Esophagus muscularis mucosa (tissue), 4 donors: Measurements from ENCODE around the gene BACE2. TPM values are rescaled to one million over a fixed set of nuclear protein-coding genes. Genes with fewer than 3 reads are reported as not detected.

Experiments
- DNase-seq: peaks from one replicate; pipeline ENCODE4 v3.0.0-alpha.2; 2017; ENCODE audit errors: extremely low spot score
- H3K27ac ChIP-seq, 4 donors: fragments of 200-600 bp; sonication (generic); replicated peaks in 1 of 4; 1 replicate in 3 of 4; 2 replicates in 1 of 4; pipeline ENCODE4 v1.5.1; 2016 to 2019; ENCODE audit warnings: mild to moderate bottlenecking in 1 of 4
- H3K27me3 ChIP-seq, 4 donors: fragments of 200-600 bp; sonication (generic); one replicate each; pipeline versions ENCODE4 v1.5.1 to v1.6.0; 2016 to 2019
- H3K36me3 ChIP-seq, 4 donors: fragments of 200-600 bp; sonication (generic); one replicate each; pipeline ENCODE4 v1.5.1; 2016 to 2019
- H3K4me1 ChIP-seq, 4 donors: fragments of 200-600 bp; sonication (generic); one replicate each; pipeline ENCODE4 v1.5.1; 2016 to 2019
- H3K4me3 ChIP-seq, 4 donors: fragments of 200-600 bp; sonication (generic); 1 replicate in 2 of 4; 2 replicates in 2 of 4; pipeline ENCODE4 v1.5.1; 2016 to 2019; ENCODE audit warnings: mild to moderate bottlenecking in 4 of 4, moderate library complexity in 1 of 4
- H3K9me3 ChIP-seq, 4 donors: fragments of 200-600 bp; sonication (generic); 1 replicate in 3 of 4; 2 replicates in 1 of 4; pipeline ENCODE4 v1.5.1; 2016 to 2019
- EP300 ChIP-seq: sonication (generic); formaldehyde crosslinking; IDR thresholded peaks from one replicate; pipeline ENCODE4 v1.6.1; 2017; ENCODE audit warnings: antibody characterized with exemption
- POLR2A ChIP-seq: fragments of 450-650 bp; IDR thresholded peaks from one replicate; pipeline ENCODE4 v1.6.1; 2017; ENCODE audit warnings: antibody characterized with exemption, moderate library complexity, mild to moderate bottlenecking, low read depth
- POLR2AphosphoS5 ChIP-seq, 2 donors: sonication (generic); formaldehyde crosslinking; IDR thresholded peaks; one replicate each; pipeline ENCODE4 v1.6.1; 2017; ENCODE audit warnings: antibody characterized with exemption in 2 of 2
- WGBS: methylation state at CpG from one replicate; pipeline ENCODE4 v1.1.5; 2018; 5-methylcytosine and 5-hydroxymethylcytosine counted together
- intact Hi-C: fragments of 100-400 bp; cut with DNase I; formaldehyde crosslinking; loops from one replicate; pipeline ENCODE4 v1.15.1; 2023
- total RNA-seq, 4 donors: library from RNA; depleted of rRNA; stranded (reverse); fragments of >200 nt; gene quantifications; one replicate each; pipeline versions ENCODE4 v1.1.0 to v1.2.1, GENCODE V29; 2016
- TF ChIP-seq, protein P1 (sequence below), 3 experiments: fragments of 200-600 bp in 2 of 3; fragments of 450-650 bp in 1 of 3; sonication (generic) in 2 of 3; IDR thresholded peaks; one replicate each; pipeline ENCODE4 v1.5.1; 2017 to 2019; ENCODE audit warnings: antibody characterized with exemption in 3 of 3, mild to moderate bottlenecking in 2 of 3, moderate library complexity in 1 of 3

BACE2 gene
- total RNA-seq, 4 donors from 2014 or later: 44.9 to 61.6 (median 58.2) TPM

DNA sequence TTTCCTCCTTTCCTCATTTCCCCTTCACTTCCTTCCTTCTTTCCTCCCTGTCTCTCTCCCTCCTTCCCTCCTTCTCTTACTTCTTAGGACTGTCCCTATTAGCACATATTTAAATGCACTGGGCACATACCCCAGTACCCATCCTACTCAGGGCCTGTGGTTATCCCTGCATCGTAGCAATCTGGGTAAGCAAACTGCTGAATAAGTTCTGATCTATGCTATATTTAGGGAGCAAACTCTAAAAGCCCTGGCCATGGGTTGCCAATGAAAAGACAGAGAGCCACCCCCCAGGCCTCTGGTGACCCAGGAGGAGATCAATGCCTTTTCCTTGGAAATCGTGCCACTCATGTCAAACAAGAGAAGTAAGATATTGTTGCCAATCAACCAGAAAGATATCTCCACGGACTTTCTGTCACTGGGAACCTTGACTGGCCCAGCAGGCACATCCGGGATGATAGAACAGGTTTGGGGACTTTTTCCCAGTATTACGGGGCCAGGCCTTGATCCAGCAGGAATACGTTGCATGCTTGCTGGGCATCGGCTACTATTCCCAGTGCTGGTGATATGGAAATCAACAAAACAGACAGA is 154.0 kb downstream of the BACE2 start:
- no peaks in the 10 kb centered on the region for H3K36me3 ChIP-seq
- intact Hi-C loops: no loop called here
- no peaks in the 10 kb centered on the region for H3K9me3 ChIP-seq
- TF ChIP-seq, protein P1, sequence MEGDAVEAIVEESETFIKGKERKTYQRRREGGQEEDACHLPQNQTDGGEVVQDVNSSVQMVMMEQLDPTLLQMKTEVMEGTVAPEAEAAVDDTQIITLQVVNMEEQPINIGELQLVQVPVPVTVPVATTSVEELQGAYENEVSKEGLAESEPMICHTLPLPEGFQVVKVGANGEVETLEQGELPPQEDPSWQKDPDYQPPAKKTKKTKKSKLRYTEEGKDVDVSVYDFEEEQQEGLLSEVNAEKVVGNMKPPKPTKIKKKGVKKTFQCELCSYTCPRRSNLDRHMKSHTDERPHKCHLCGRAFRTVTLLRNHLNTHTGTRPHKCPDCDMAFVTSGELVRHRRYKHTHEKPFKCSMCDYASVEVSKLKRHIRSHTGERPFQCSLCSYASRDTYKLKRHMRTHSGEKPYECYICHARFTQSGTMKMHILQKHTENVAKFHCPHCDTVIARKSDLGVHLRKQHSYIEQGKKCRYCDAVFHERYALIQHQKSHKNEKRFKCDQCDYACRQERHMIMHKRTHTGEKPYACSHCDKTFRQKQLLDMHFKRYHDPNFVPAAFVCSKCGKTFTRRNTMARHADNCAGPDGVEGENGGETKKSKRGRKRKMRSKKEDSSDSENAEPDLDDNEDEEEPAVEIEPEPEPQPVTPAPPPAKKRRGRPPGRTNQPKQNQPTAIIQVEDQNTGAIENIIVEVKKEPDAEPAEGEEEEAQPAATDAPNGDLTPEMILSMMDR (IDR thresholded peaks at IDR 0.05): no peak
- TF ChIP-seq POLR2AphosphoS5 (IDR thresholded peaks at IDR 0.05): no peak
- no peak for TF ChIP-seq POLR2A
- no peak for TF ChIP-seq EP300
- 95% methylated on average over 7 of the region's 7 CpGs for WGBS
- no peak overlapping the region for H3K27ac ChIP-seq
- H3K27me3 ChIP-seq: peaks cover 0 to 19% (median 4%) of the 10 kb centered on the region in 4 donors
- no peak overlapping the region for H3K4me3 ChIP-seq
- peaks cover under 1 to 3% (median 2%) of the 10 kb centered on the region in 4 donors for H3K4me1 ChIP-seq
- no peak for DNase-seq

DNA sequence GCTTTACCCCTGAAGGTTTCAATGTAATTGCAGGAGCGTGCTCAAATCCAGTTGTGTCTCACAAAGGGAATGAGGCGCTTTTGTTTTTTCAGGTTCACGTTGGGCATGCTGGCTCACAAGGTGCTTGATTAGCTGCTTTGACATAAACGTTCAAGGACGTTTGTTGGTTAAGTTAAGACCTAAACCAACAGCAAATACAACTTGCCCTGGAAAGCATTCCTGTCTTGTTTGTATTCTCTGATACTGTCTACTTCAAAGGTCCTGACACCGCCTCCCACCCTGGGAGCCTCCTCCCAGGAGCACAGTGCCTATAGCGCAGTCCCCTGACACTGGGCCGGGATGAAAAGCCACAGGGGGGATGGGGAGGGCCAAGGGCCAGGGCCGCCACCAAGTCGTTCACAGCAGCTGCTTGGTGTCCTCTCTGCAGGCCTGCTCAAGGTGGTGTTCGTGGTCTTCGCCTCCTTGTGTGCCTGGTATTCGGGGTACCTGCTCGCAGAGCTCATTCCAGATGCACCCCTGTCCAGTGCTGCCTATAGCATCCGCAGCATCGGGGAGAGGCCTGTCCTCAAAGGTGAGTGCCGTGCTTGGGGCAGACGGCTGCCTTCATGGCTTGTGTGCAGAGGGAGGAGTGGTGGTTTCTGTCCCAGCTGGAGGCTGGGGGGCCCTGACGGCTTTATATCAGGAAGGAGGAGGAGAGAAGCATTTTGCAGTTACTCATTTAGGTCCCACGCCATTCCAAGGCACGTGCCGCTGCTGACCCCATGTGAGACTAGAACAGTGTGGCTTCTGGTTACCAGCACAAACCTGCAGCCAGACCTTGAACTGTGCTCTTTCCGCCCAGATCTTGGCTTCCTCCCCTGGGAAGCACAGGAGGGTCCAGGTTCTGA is 154.8 kb downstream of the BACE2 start:
- 86% methylated on average over 21 of the region's 23 CpGs for WGBS
- intact Hi-C loops: no loop called here
- TF ChIP-seq, protein P1 (IDR thresholded peaks at IDR 0.05): no peak
- no peak for TF ChIP-seq POLR2A
- no peak for TF ChIP-seq POLR2AphosphoS5 (IDR thresholded peaks at IDR 0.05)
- TF ChIP-seq EP300: no peak
- peaks cover 0 to 12% (median 0%) of the 10 kb centered on the region in 4 donors for H3K27me3 ChIP-seq
- no peak overlapping the region for H3K4me3 ChIP-seq
- no peaks in the 10 kb centered on the region for H3K9me3 ChIP-seq
- H3K36me3 ChIP-seq: no peaks in the 10 kb centered on the region
- no peak for DNase-seq
- no peak overlapping the region for H3K27ac ChIP-seq
- H3K4me1 ChIP-seq: no peaks in the 10 kb centered on the region

DNA sequence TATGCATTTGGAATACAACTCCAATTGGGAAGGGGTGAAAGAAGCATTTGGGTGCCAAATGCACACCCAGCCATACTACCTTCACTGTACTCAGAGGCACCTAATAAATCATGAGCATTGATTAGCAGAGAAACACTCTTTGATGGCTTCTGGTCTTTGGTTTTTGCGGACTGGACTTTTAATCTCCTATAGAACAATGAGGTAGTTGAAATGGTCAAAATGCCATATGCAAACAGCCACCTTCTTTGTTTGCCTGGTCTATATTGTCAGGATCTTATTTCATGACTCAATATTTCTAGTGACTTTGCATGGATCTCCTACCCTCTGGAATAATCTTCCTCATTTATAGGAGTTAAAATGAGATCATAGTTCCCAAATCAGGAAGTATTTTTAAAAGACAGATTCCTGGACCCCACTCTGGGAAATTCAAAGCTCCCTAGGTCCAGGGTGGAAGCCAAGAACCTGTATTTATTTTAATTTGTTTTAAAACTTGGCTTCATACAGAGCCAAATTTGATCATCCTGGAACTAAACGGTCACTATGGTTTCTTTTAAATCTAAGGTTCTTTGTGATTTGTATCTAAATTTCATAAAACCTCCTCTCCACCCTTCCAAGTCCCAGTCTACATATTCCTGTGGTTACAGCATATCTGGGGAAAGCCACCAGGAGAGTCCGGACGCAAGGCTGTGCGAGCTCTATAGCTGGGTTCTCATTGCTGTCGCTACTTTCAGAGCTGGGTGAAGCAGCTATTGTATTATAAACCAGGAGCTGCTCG is 157.4 kb downstream of the BACE2 start:
- Histone ChIP-seq H3K4me1 (no peaks in the 10 kb centered on the region), H3K27ac (no peak overlapping the region), H3K36me3 (no peaks in the 10 kb centered on the region), H3K9me3 (no peaks in the 10 kb centered on the region), H3K27me3 (no peaks in the 10 kb centered on the region), H3K4me3 (no peak overlapping the region)
- no peak for DNase-seq
- TF ChIP-seq, protein P1 (IDR thresholded peaks at IDR 0.05): no peak
- no peak for TF ChIP-seq POLR2A
- WGBS: 66% methylated on average over 7 of the region's 7 CpGs
- intact Hi-C loops: no loop called here

DNA sequence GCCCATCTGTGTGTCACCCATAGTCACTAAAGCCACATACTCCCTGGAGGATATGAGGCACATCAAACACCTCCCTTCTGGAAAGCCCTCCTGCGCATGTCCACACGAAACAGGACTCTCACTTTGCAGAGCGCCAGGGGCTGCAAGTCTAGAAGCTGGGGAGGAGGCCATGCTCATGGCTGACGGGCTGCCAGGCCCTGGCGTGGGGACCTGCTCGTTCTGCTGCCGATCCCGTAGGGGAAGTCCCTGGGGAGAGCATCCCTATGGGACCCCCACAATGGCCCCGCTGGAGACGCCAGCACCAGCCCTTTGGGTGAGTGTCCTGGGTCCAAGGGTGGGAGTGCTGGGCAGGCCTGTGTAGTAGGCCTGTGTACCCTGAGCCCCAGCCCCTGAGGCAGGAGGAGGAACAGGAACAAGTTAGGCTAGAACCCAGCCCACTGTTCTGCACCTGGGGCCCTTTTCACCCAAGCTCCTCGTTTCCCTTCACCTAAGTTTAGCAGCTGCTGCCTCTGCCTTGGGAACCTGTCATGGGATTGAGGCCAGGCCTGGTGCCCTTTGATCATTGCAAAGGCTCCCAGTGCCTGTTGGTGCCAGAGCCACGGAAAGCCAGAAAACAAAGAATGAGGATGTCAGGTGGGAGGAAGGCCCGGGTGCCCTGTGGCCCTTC is 158.6 kb downstream of the BACE2 start:
- intact Hi-C loops: no loop called here
- Histone ChIP-seq H3K27ac (no peak overlapping the region), H3K4me1 (no peaks in the 10 kb centered on the region), H3K36me3 (no peaks in the 10 kb centered on the region), H3K4me3 (no peak overlapping the region), H3K27me3 (no peaks in the 10 kb centered on the region), H3K9me3 (no peaks in the 10 kb centered on the region)
- DNase-seq: peak; percentile 64
- TF ChIP-seq POLR2A (no peak), EP300 (no peak), POLR2AphosphoS5 (IDR thresholded peaks at IDR 0.05) (no peak)
- TF ChIP-seq, protein P1 (IDR thresholded peaks at IDR 0.05): no peak
- 95% methylated on average over 11 of the region's 13 CpGs for WGBS
